Endothelial cell of umbilical vein (primary cell): ENCODE results near the gene NME4. TPM values are rescaled to one million over a fixed set of nuclear protein-coding genes. Genes with fewer than 3 reads are reported as not detected.
"Not testable (repeated sequence)": the region's sequence is repeated elsewhere in the genome, so short reads cannot be mapped to it uniquely, and the experiment has no call there.

ENCODE experiments used
- BruUV-seq: library from RNA; stranded (reverse); fragments of 400-500 nt; replicated peaks from 2 replicates; lab custom pipeline; 2021; lab: Mats Ljungman, UMichigan
- CTCF ChIA-PET: fragments of 300-600, 350-600 bp; sonication (Branson Sonifier 250); formaldehyde crosslinking; loops from one replicate; lab custom pipeline; 2021; ENCODE audit warnings: antibody characterized with exemption, inconsistent platforms; lab: Charles Lee
- POLR2A ChIA-PET: fragments of 300-600, 350-600 bp; sonication (Branson Sonifier 250); formaldehyde crosslinking; loops from one replicate; lab custom pipeline; 2021; ENCODE audit warnings: antibody characterized with exemption, inconsistent platforms; lab: Charles Lee
- DNase-seq: peaks from one replicate; pipeline ENCODE4 v3.0.0-alpha.2; 2011; ENCODE audit warnings: low read depth, low spot score
- FAIRE-seq: peaks from 2 replicates; lab custom pipeline; 2011; peaks lifted over from hg19 to GRCh38; lab: Jason Lieb, UNC
- H2AFZ ChIP-seq: 2 replicates; pipeline ENCODE4 v1.6.0; 2012; ENCODE audit warnings: low read depth, low read length, control low read depth, inconsistent platforms
- H3K27ac ChIP-seq: 2 replicates; pipeline ENCODE4 v1.5.1; 2011; ENCODE audit warnings: low read depth, mild to moderate bottlenecking, control low read depth, low read length, moderate library complexity; ENCODE audit not compliant: insufficient read depth
- H3K27me3 ChIP-seq, 2 experiments: 2 replicates each; pipeline versions ENCODE4 v1.6.0 to v1.6.1; 2011; ENCODE audit warnings: low read length in 2 of 2, mixed read lengths in 1 of 2; ENCODE audit not compliant: control insufficient read depth in 2 of 2, insufficient read depth in 2 of 2
- H3K36me3 ChIP-seq, 2 experiments: 2 replicates in 1 of 2; 3 replicates in 1 of 2; pipeline ENCODE4 v1.5.1; 2011; ENCODE audit warnings: low read length in 2 of 2, mild to moderate bottlenecking in 1 of 2, moderate library complexity in 1 of 2; ENCODE audit not compliant: control insufficient read depth in 2 of 2, insufficient read depth in 2 of 2; ENCODE audit errors: extremely low read depth in 1 of 2
- H3K4me1 ChIP-seq: 3 replicates; pipeline ENCODE4 v1.5.1; 2011; ENCODE audit warnings: mild to moderate bottlenecking, low read length; ENCODE audit not compliant: control insufficient read depth, insufficient read depth; ENCODE audit errors: extremely low read depth
- H3K4me2 ChIP-seq: 2 replicates; pipeline ENCODE4 v1.6.1; 2011; ENCODE audit warnings: low read length, control low read depth, mixed read lengths; ENCODE audit not compliant: insufficient read depth
- H3K4me3 ChIP-seq, 3 experiments: fragments of 200-600 bp in 1 of 3; sonication (generic), shearing (Covaris generic) in 1 of 3; replicated peaks in 1 of 3; 2 replicates each; pipeline ENCODE4 v1.5.1; 2011 to 2016; ENCODE audit warnings: control low read depth in 3 of 3, low read length in 3 of 3, mild to moderate bottlenecking in 2 of 3, inconsistent platforms in 1 of 3, low read depth in 1 of 3, moderate library complexity in 1 of 3; ENCODE audit not compliant: insufficient read depth in 1 of 3
- H3K79me2 ChIP-seq: 2 replicates; pipeline ENCODE4 v1.6.0; 2012; ENCODE audit warnings: low read length, inconsistent platforms; ENCODE audit not compliant: control insufficient read depth, insufficient read depth
- H3K9ac ChIP-seq: replicated peaks from 2 replicates; pipeline ENCODE3; 2011; ENCODE audit warnings: low read length, control low read depth; ENCODE audit not compliant: insufficient read depth; ENCODE audit errors: extremely low read depth
- H3K9me1 ChIP-seq: replicated peaks from 3 replicates; pipeline ENCODE4 v1.6.0; 2011; ENCODE audit warnings: mild to moderate bottlenecking, low read length; ENCODE audit not compliant: control insufficient read depth, insufficient read depth; ENCODE audit errors: extremely low read depth
- H3K9me3 ChIP-seq: replicated peaks from 2 replicates; pipeline ENCODE4 v1.5.1; 2012; ENCODE audit warnings: low read length, inconsistent platforms; ENCODE audit not compliant: control insufficient read depth, insufficient read depth
- H4K20me1 ChIP-seq: replicated peaks from 2 replicates; pipeline ENCODE3; 2011; ENCODE audit warnings: mild to moderate bottlenecking, low read length; ENCODE audit not compliant: control insufficient read depth, insufficient read depth; ENCODE audit errors: extremely low read depth
- EZH2 ChIP-seq: IDR thresholded peaks from 2 replicates; pipeline ENCODE4 v1.6.1; 2012; ENCODE audit warnings: borderline replicate concordance, low read depth, mild to moderate bottlenecking, moderate library complexity, low read length, inconsistent platforms; ENCODE audit not compliant: severe bottlenecking
- FOS ChIP-seq: IDR thresholded peaks from 2 replicates; pipeline ENCODE4 v1.6.1; 2011; ENCODE audit warnings: mild to moderate bottlenecking, low read length, moderate library complexity, borderline replicate concordance; ENCODE audit not compliant: insufficient read depth
- GATA2 ChIP-seq: IDR thresholded peaks from 2 replicates; pipeline ENCODE4 v1.7.0; 2011; ENCODE audit warnings: low read depth, mild to moderate bottlenecking, moderate library complexity, mixed read lengths, low read length; ENCODE audit not compliant: insufficient read length, insufficient read depth
- JUN ChIP-seq: IDR thresholded peaks from 2 replicates; pipeline ENCODE4 v1.6.1; 2011; ENCODE audit warnings: borderline replicate concordance, low read depth; ENCODE audit not compliant: insufficient read length, insufficient read depth
- MAX ChIP-seq: IDR thresholded peaks from 2 replicates; pipeline ENCODE4 v1.6.1; 2011; ENCODE audit not compliant: insufficient read depth, insufficient read length
- MYC ChIP-seq: IDR thresholded peaks from one replicate; pipeline ENCODE4 v1.6.1; 2011; ENCODE audit warnings: mild to moderate bottlenecking, low read depth, low read length
- POLR2A ChIP-seq: IDR thresholded peaks from 2 replicates; pipeline ENCODE4 v1.6.1; 2012; ENCODE audit warnings: low read depth, mild to moderate bottlenecking, control low read depth, low read length
- POLR2AphosphoS5 ChIP-seq: IDR thresholded peaks from 2 replicates; pipeline ENCODE4 v1.6.1; 2012; ENCODE audit warnings: low read depth, mild to moderate bottlenecking, control low read depth, low read length, moderate library complexity; ENCODE audit not compliant: insufficient read depth
- dilution Hi-C: fragments of 300-500 bp; cut with MboI; formaldehyde crosslinking; loops from one replicate; pipeline ENCODE4 v1.15.0; 2019; ENCODE audit warnings: low sequenced_read_pairs; ENCODE audit not compliant: extremely low pct_ligation_motif_present
- intact Hi-C: fragments of 100-400 bp; cut with micrococcal nuclease; formaldehyde crosslinking; loops from one replicate; pipeline ENCODE4 v1.10.0; 2022
- polyA plus RNA-seq, 4 experiments: library from polyadenylated mRNA; depleted of rRNA in 3 of 4; stranded (reverse) in 3 of 4; unstranded in 1 of 4; fragments of >200 nt; gene quantifications; 2 replicates each; pipeline versions ENCODE4 v1.2.1 to v1.2.3, GENCODE V29; 2011 to 2012; ENCODE audit warnings: missing spikeins in 1 of 4
- total RNA-seq: library from RNA; stranded (reverse); gene quantifications from 2 replicates; pipeline ENCODE4 v1.2.3, GENCODE V29; 2021

The NME4 gene
- total and polyA plus RNA-seq, 2 donors (not counting 3 experiments of a cell fraction or from before 2014, with no cell fraction given) = 170 to 264 TPM

- H3K27me3 ChIP-seq, H3K9me3 ChIP-seq, H3K9me1 ChIP-seq, H3K36me3 ChIP-seq, dilution Hi-C loops, BruUV-seq, H4K20me1 ChIP-seq, POLR2A ChIA-PET, DNase-seq, H2AFZ ChIP-seq, FAIRE-seq, H3K4me2 ChIP-seq, H3K9ac ChIP-seq, intact Hi-C loops, H3K4me3 ChIP-seq, H3K27ac ChIP-seq: not testable (repeated sequence)
- CTCF ChIA-PET = interaction anchor here (1.7 kb wide), 1 partner anchor 73 kb away, joined by 6 read pairs; no protein-coding TSS in a partner anchor
- Histone ChIP-seq H3K79me2 (peaks cover 11% of the 10 kb centered on the region), H3K4me1 (peaks cover 22% of the 10 kb centered on the region)
Observed at GRCh38 chr16:422179-422578, 25.2 kb downstream of the NME4 start.

GRCh38 chr16:424033-424622 lies 27.1 kb downstream of the NME4 start:
- CTCF ChIA-PET = interaction anchor here (0.9 to 3.6 kb wide), 7 partner anchors 13 to 317 kb away, joined by 3 to 19 read pairs (median 4); no protein-coding TSS in a partner anchor

More at GRCh38 chr16:424033-424622, 27.1 kb downstream of the NME4 start:
- Histone ChIP-seq H3K79me2 (peaks cover 30% of the 10 kb centered on the region), H3K4me1 (peaks cover 27% of the 10 kb centered on the region), H3K4me2 (peak overlapping the region; percentile 96), H3K36me3 (no peaks in the 10 kb centered on the region), H3K27me3 (no peaks in the 10 kb centered on the region), H3K9me1 (no peaks in the 10 kb centered on the region), H3K9me3 (no peaks in the 10 kb centered on the region), H4K20me1 (peaks cover 4% of the 10 kb centered on the region), H3K4me3 (peak overlapping the region in 2 of 3 experiments; percentile 55 to 77), H3K27ac (peak overlapping the region; percentile 94), H2AFZ (peak overlapping the region; percentile 29), H3K9ac (peak overlapping the region; percentile 71)
- intact Hi-C loops (loop anchor here (1.0 kb wide), 2 partner anchors 23 to 34 kb away; partner anchors contain the start of gene DECR2), dilution Hi-C loops (no loop called here)
- DNase-seq (peak; percentile 84), FAIRE-seq (peak; percentile 99)
- POLR2A ChIA-PET = no interaction called here
- TSS peak; percentile 47 for BruUV-seq
- TF ChIP-seq JUN = peak; percentile 93
- no peak for TF ChIP-seq EZH2
- TF ChIP-seq POLR2AphosphoS5 = peak; percentile 59
- no peak for TF ChIP-seq MAX
- TF ChIP-seq GATA2 = no peak
- TF ChIP-seq MYC = no peak
- TF ChIP-seq FOS = peak; percentile 70
- peak; percentile 58 for TF ChIP-seq POLR2A
